Measurements from ENCODE around the gene GPR153. TPM values are rescaled to one million over a fixed set of nuclear protein-coding genes. Genes with fewer than 3 reads are reported as not detected.

GPR153 gene
- polyA plus RNA-seq, 1 donor from 2014 or later, result 26.9 TPM

- Histone ChIP-seq H3K4me2 (ENCODE audit: low read length) (peak overlapping the region; percentile 98), H3K36me3 (ENCODE audit: insufficient read depth, low read length) (peaks cover 4% of the 10 kb centered on the region), H3K27me3 (ENCODE audit: insufficient read depth, low read depth, low read length) (peaks cover 5% of the 10 kb centered on the region), H3F3A (ENCODE audit: insufficient read depth, low read length, poor library complexity, severe bottlenecking) (no peaks in the 10 kb centered on the region), H2AFZ (ENCODE audit: low read depth, low read length) (no peak overlapping the region), H3K79me2 (replicated peaks; ENCODE audit: insufficient read depth, low read length) (peaks cover 14% of the 10 kb centered on the region), H4K20me1 (ENCODE audit: insufficient read depth) (no peaks in the 10 kb centered on the region), H3K27ac (ENCODE audit: low read length) (no peak overlapping the region), H3K9ac (ENCODE audit: low read length) (peak overlapping the region; percentile 70), H3K9me3 (ENCODE audit: low read length) (no peaks in the 10 kb centered on the region), H3K9me2 (ENCODE audit: insufficient read depth, low read length) (no peaks in the 10 kb centered on the region), H3K4me3 (ENCODE audit: low read length) (peak overlapping the region; percentile 87)
- no peak for TF ChIP-seq REST (IDR thresholded peaks at IDR 0.05; ENCODE audit: borderline replicate concordance)
- no peak for TF ChIP-seq SMC3 (conservative IDR thresholded peaks at IDR 0.05; ENCODE audit: poor library complexity)
- TF ChIP-seq CTCF (IDR thresholded peaks at IDR 0.05; ENCODE audit: poor library complexity, severe bottlenecking), result no peak
These were observed 26.2 kb downstream of the GPR153 start for GRCh38 chr1:6234502-6235295.

GRCh38 chr1:6233376-6233775, 27.5 kb downstream of the GPR153 start:
- no peaks in the 10 kb centered on the region for H4K20me1 ChIP-seq (ENCODE audit: insufficient read depth)
- H3K27ac ChIP-seq (ENCODE audit: low read length), result no peak overlapping the region
- no peak overlapping the region for H3K4me2 ChIP-seq (ENCODE audit: low read length)
- H3F3A ChIP-seq (ENCODE audit: insufficient read depth, low read length, poor library complexity, severe bottlenecking), result no peaks in the 10 kb centered on the region
- H3K27me3 ChIP-seq (ENCODE audit: insufficient read depth, low read depth, low read length), result no peaks in the 10 kb centered on the region
- TF ChIP-seq RAD21 (conservative IDR thresholded peaks at IDR 0.05) (no peak), SMC3 (conservative IDR thresholded peaks at IDR 0.05; ENCODE audit: poor library complexity) (no peak), REST (IDR thresholded peaks at IDR 0.05; ENCODE audit: borderline replicate concordance) (no peak), CTCF (IDR thresholded peaks at IDR 0.05; ENCODE audit: poor library complexity, severe bottlenecking) (no peak), EZH2 (IDR thresholded peaks at IDR 0.05; ENCODE audit: borderline replicate concordance, insufficient read depth, low read length, poor library complexity, severe bottlenecking) (no peak), TAF1 (IDR thresholded peaks at IDR 0.05; ENCODE audit: low read depth) (no peak), EP300 (conservative IDR thresholded peaks at IDR 0.05; ENCODE audit: poor library complexity, severe bottlenecking) (no peak)
- no peak overlapping the region for H3K4me3 ChIP-seq (ENCODE audit: low read length)
- peaks cover 14% of the 10 kb centered on the region for H3K79me2 ChIP-seq (replicated peaks; ENCODE audit: insufficient read depth, low read length)
- no peaks in the 10 kb centered on the region for H3K9me2 ChIP-seq (ENCODE audit: insufficient read depth, low read length)
- no peak overlapping the region for H3K9ac ChIP-seq (ENCODE audit: low read length)
- no peak overlapping the region for H2AFZ ChIP-seq (ENCODE audit: low read depth, low read length)
- H3K9me3 ChIP-seq (ENCODE audit: low read length), result no peaks in the 10 kb centered on the region
- H3K36me3 ChIP-seq (ENCODE audit: insufficient read depth, low read length), result peaks cover 4% of the 10 kb centered on the region

All from neural cell (in vitro differentiated cells).